CD4-positive, alpha-beta T cell treated with Interferon gamma for 1 hour (primary cell): Measurements from ENCODE around the gene SPESP1.
A peak's percentile ranks its signal among the peaks of the same experiment; 100 is the strongest.
"Not testable (repeated sequence)": the region's sequence is repeated elsewhere in the genome, so short reads cannot be mapped to it uniquely, and the experiment has no call there.

Experiments
- DNase-seq: peaks from one replicate; pipeline ENCODE4 v3.0.0-alpha.2; 2020

Gene SPESP1

GRCh38 chr15:68930268-68931022, at the start of gene SPESP1:
SPESP1 (plus strand) TSS chr15:68930525; CDS start chr15:68930654, 129 bp downstream.
- DNase-seq, result peak; percentile 25

- DNase-seq, result no peak
These were observed 45.3 kb upstream of the SPESP1 start for GRCh38 chr15:68885070-68885469.

- no peak for DNase-seq
These were observed 43.2 kb upstream of the SPESP1 start for GRCh38 chr15:68887120-68887519.

GRCh38 chr15:68887819-68888218, 42.5 kb upstream of the SPESP1 start:
- DNase-seq, result no peak

- DNase-seq, result no peak
These were observed 41.9 kb upstream of the SPESP1 start for GRCh38 chr15:68888419-68888818.

GRCh38 chr15:68894208-68894607, 36.1 kb upstream of the SPESP1 start:
- no peak for DNase-seq

GRCh38 chr15:68896178-68896577, 34.1 kb upstream of the SPESP1 start:
- no peak for DNase-seq

- no peak for DNase-seq
These were observed 33.3 kb upstream of the SPESP1 start for GRCh38 chr15:68897016-68897415.

- DNase-seq, result no peak
These were observed 30.3 kb upstream of the SPESP1 start for GRCh38 chr15:68900027-68900426.

- no peak for DNase-seq
These were observed 22.9 kb upstream of the SPESP1 start for GRCh38 chr15:68907396-68907923.

- no peak for DNase-seq
These were observed 20.7 kb upstream of the SPESP1 start for GRCh38 chr15:68909601-68910100.

- no peak for DNase-seq
These were observed 20.0 kb upstream of the SPESP1 start for GRCh38 chr15:68910341-68910740.

- no peak for DNase-seq
These were observed 19.5 kb upstream of the SPESP1 start for GRCh38 chr15:68910816-68911215.

- DNase-seq, result no peak
These were observed 8.4 kb upstream of the SPESP1 start for GRCh38 chr15:68921926-68922325.

GRCh38 chr15:68924866-68925560, 5.3 kb upstream of the SPESP1 start:
- DNase-seq, result peak; percentile 46

- DNase-seq, result no peak
These were observed 2.7 kb downstream of the SPESP1 start for GRCh38 chr15:68933001-68933400.

GRCh38 chr15:68934341-68934740, 4.0 kb downstream of the SPESP1 start:
- no peak for DNase-seq

GRCh38 chr15:68935400-68935937, 5.1 kb downstream of the SPESP1 start:
- no peak for DNase-seq

- no peak for DNase-seq
These were observed 9.2 kb downstream of the SPESP1 start for GRCh38 chr15:68939501-68939900.

GRCh38 chr15:68951813-68952212, 21.5 kb downstream of the SPESP1 start:
- no peak for DNase-seq

GRCh38 chr15:68957696-68958095, 27.4 kb downstream of the SPESP1 start:
- no peak for DNase-seq

- DNase-seq, result no peak
These were observed 28.3 kb downstream of the SPESP1 start for GRCh38 chr15:68958597-68958996.

- DNase-seq, result no peak
These were observed 32.1 kb downstream of the SPESP1 start for GRCh38 chr15:68962465-68962864.

GRCh38 chr15:68963719-68964118, 33.4 kb downstream of the SPESP1 start:
- not testable (repeated sequence) for DNase-seq
